ENCODE data around the gene DLGAP5. TPM values are rescaled to one million over a fixed set of nuclear protein-coding genes. Genes with fewer than 3 reads are reported as not detected.

The DLGAP5 gene
- total and polyA plus RNA-seq, 2 of the 13 experiments (the other 11 are each of a cell fraction or from before 2014, with no cell fraction given): 7.7 to 55.8 TPM

GRCh38 chr14:55191203-55192053, at the start of gene DLGAP5 (continued):
- TF ChIP-seq STAT6 (CRISPR knock-in tag; IDR thresholded peaks at IDR 0.05; ENCODE audit: borderline replicate concordance): no peak
- peak; percentile 78 for TF ChIP-seq ATF1 (CRISPR knock-in tag; IDR thresholded peaks at IDR 0.05)
- TF ChIP-seq NFIB (CRISPR knock-in tag; IDR thresholded peaks at IDR 0.05; ENCODE audit: borderline replicate concordance): no peak
- TF ChIP-seq GATAD1 (CRISPR knock-in tag; IDR thresholded peaks at IDR 0.05): peak; percentile 88
- peak; percentile 59 for TF ChIP-seq THAP11 (CRISPR knock-in tag; IDR thresholded peaks at IDR 0.05)
- no peak; the same call in 1 of the 2 replicates for TF ChIP-seq SIX1 (CRISPR knock-in tag; IDR thresholded peaks at IDR 0.05; ENCODE audit: borderline replicate concordance)
- no peak for TF ChIP-seq BRD4 (CRISPR knock-in tag; IDR thresholded peaks at IDR 0.05)
- no peak for TF ChIP-seq PRPF4 (IDR thresholded peaks at IDR 0.05; ENCODE audit: low read depth, low read length, poor library complexity, severe bottlenecking)
- TF ChIP-seq THAP9 (CRISPR knock-in tag; IDR thresholded peaks at IDR 0.05; ENCODE audit: borderline replicate concordance): peak; percentile 51; the same call in 1 of the 2 replicates
- peak; percentile 89 for TF ChIP-seq E2F1 (CRISPR knock-in tag; IDR thresholded peaks at IDR 0.05)
- no peak for TF ChIP-seq CTCF (CRISPR knock-in tag; IDR thresholded peaks at IDR 0.05)
- 0 out of 2 replicates have a peak, but pooled peaks have one; percentile 18 for TF ChIP-seq NFIC (IDR thresholded peaks at IDR 0.05; ENCODE audit: low read length)
- 0 out of 2 replicates have a peak, but pooled peaks have one; percentile 74 for TF ChIP-seq ZNF780A (CRISPR knock-in tag; IDR thresholded peaks at IDR 0.05)
- no peak for TF ChIP-seq NONO (IDR thresholded peaks at IDR 0.05)
- TF ChIP-seq NONO (CRISPR knock-in tag; conservative IDR thresholded peaks at IDR 0.05): peak; percentile 60; the same call in 1 of the 2 replicates
- no peak for TF ChIP-seq TRAFD1 (CRISPR knock-in tag; IDR thresholded peaks at IDR 0.05; ENCODE audit: borderline replicate concordance)
- TF ChIP-seq REL (CRISPR knock-in tag; conservative IDR thresholded peaks at IDR 0.05): peak; percentile 97
- 0 out of 4 replicates have a peak, but pooled peaks of 1 of the 2 experiments have one; percentile 17 for TF ChIP-seq KLF16 (CRISPR knock-in tag; IDR thresholded peaks at IDR 0.05)
